GM12801 (cell line): ENCODE results near the gene MBD6.

Experiments
- CTCF ChIP-seq: IDR thresholded peaks from one replicate; pipeline ENCODE4 v1.5.1; 2011; ENCODE audit warnings: control low read depth; ENCODE audit not compliant: insufficient read length; ENCODE audit errors: extremely low read depth

The MBD6 gene

GRCh38 chr12:57574795-57575194, 52.2 kb downstream of the MBD6 start:
- TF ChIP-seq CTCF = no peak

- TF ChIP-seq CTCF = no peak
Observed at GRCh38 chr12:57575771-57576612, 53.4 kb downstream of the MBD6 start.

- no peak for TF ChIP-seq CTCF
Observed at GRCh38 chr12:57576613-57577160, 54.1 kb downstream of the MBD6 start.

GRCh38 chr12:57577981-57578758, 55.5 kb downstream of the MBD6 start:
- no peak for TF ChIP-seq CTCF

- TF ChIP-seq CTCF = no peak
Observed at GRCh38 chr12:57579011-57579410, 56.4 kb downstream of the MBD6 start.
